GM13977 (cell line): Measurements from ENCODE around the gene GNAZ.

ENCODE experiments used
- DNase-seq: peaks from one replicate; pipeline ENCODE4 v3.0.0; 2012; ENCODE audit warnings: low spot score
- CTCF ChIP-seq: IDR thresholded peaks from 2 replicates; pipeline ENCODE4 v1.5.1; 2012; ENCODE audit warnings: mild to moderate bottlenecking, control low read depth; ENCODE audit not compliant: insufficient read depth; ENCODE audit errors: extremely low read depth, missing control alignments
- in situ Hi-C: fragments of 300-500 bp; cut with MboI; formaldehyde crosslinking; loops from one replicate; pipeline ENCODE4 v1.12.0; 2022; ENCODE audit warnings: low sequenced_read_pairs, low pct_unique_long_range_greater_than_20kb, mixed read lengths, inconsistent platforms; ENCODE audit not compliant: unreplicated experiment

The GNAZ gene

DNA sequence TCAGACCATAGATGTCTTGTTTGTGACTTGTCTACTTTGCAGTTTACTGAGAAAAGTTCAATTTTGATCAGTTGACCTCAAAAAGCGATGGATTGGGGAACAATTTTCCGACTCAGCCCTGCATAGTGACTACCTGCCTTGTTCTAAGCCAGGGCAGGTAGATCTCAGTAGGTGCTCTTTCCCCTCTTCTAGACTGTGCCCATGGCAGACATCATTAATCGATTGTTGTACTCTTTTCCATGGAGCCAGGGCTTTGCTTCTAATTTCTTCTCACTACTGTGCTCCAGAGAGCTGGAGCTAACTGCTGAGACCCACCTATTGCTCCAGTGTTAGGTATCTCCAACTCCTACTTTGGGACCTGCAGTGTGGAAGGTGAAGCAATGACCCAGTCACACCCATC is 84.8 kb downstream of the GNAZ start:
- in situ Hi-C loops, result no loop called here
- no peak for TF ChIP-seq CTCF
- DNase-seq, result no peak

- DNase-seq, result no peak
- TF ChIP-seq CTCF, result no peak
- in situ Hi-C loops, result no loop called here
Measured at GRCh38 chr22:23155831-23156230, 85.5 kb downstream of the GNAZ start.

DNA sequence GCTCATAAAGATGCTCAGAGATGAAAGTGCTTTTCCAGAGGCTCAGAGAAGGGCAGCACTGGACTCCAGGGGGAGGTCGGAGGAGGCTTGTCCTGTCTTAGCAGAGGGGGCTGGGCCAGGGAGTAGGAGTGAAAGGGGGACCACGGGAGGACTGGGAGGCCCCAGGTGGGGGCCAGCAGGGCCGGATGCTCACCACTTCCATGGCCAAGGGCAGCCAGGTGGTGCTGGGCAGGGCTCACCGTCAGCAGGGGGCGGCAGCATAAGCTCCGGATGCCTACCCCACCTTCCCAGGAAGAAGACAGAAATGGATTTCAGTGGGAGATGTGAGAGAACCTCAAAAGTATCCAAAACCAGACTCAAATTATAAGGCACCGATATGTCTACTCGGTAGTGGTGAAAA is 86.0 kb downstream of the GNAZ start:
- in situ Hi-C loops, result no loop called here
- DNase-seq, result no peak
- no peak for TF ChIP-seq CTCF

DNA sequence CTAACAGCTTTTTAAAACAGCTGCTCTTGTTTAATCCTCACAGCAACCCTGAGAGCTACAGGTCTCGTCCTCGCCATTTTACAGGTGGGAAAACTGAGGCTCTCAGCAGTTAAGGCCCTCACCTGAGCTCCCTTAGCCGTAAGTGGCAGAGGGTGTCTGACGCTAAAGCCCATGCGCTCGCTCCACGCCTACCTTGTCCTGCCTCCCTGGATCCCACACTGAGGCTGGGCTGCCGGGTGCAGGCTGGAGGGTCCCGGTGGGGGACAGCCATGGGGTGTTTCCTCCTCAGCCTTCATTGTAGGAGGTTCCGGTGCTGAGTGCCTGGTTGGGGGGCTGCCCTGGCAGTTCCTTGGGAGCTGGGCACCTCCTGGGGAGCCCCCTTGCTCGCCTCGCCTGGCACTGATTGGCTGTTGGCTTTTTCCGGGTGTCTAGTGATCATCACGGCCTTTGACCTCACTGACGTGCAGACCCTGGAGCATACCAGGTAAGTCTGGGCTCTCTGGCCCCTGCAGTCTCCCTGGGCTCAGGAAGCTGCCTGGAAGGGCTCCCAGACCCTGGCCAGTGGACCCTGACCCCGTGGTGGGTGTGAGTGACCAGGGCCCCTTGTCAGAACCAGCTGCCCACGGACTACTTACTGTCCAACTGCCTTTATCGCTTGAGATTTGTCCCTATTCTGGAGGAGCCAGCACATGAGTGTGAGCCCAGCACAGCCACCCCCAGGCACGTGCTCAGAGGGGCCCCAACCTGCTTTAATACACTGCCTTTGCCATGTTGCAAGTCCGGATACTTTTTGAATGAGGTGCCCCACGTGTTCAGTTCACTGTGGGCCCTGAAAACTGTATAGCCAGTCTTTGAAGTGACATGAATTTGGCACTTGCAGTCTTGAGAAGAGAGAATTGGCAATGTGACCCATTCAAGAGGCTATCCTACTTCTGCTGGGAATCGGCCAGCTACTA is 87.5 kb downstream of the GNAZ start:
- no peak for TF ChIP-seq CTCF
- DNase-seq, result no peak
- in situ Hi-C loops, result no loop called here

- in situ Hi-C loops, result no loop called here
- no peak for DNase-seq
- no peak for TF ChIP-seq CTCF
Measured at GRCh38 chr22:23158516-23159290, 88.4 kb downstream of the GNAZ start.

DNA sequence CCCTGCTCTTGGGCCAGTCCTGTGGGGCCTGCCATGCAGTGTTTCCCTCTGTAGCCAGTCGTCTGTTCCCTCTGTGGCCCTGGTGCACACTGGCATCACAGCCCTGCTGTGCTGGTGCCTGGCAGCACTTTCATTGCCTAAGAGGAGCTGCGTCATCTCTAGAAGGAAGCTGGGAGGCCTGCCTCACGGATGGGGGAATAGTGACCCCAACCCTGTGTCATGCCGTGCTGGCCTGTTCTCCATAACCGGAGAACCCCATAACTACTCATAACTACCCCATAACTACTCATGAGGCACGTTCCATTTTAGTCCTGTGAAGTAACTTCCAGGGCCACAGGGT is 88.9 kb downstream of the GNAZ start:
- in situ Hi-C loops, result no loop called here

More for the DNA sequence above, 88.9 kb downstream of the GNAZ start:
- no peak for DNase-seq
- no peak for TF ChIP-seq CTCF
